Measurements from ENCODE around the gene ADK.

DNA sequence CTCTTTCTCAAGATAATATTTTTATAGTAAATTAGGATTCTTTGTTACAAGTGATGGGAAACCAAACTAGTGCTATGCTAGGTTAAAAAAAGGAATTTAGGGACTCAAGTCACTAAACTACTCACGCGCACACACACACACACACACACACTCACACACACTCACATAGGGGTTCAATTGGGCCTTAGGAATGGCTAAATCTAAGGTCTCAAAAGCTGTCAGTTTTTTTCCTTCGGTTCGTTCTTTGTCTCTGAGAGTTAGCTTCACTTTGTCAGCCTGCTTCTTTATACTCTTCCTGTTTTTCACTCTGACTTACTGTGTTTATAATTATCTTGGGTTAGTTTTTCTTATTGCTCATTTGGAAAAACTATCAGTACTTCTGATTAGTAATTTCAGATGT lies 138.9 kb downstream of the ADK start:
- TF ChIP-seq CTCF (CRISPR knock-in tag; IDR thresholded peaks at IDR 0.05) (no peak), ZNF317 (CRISPR knock-in tag; IDR thresholded peaks at IDR 0.05) (no peak), STAG1 (CRISPR knock-in tag; IDR thresholded peaks at IDR 0.05) (no peak), IRF1 (CRISPR knock-in tag; IDR thresholded peaks at IDR 0.05; ENCODE audit: low read depth) (no peak)
- TF ChIP-seq, protein P1, sequence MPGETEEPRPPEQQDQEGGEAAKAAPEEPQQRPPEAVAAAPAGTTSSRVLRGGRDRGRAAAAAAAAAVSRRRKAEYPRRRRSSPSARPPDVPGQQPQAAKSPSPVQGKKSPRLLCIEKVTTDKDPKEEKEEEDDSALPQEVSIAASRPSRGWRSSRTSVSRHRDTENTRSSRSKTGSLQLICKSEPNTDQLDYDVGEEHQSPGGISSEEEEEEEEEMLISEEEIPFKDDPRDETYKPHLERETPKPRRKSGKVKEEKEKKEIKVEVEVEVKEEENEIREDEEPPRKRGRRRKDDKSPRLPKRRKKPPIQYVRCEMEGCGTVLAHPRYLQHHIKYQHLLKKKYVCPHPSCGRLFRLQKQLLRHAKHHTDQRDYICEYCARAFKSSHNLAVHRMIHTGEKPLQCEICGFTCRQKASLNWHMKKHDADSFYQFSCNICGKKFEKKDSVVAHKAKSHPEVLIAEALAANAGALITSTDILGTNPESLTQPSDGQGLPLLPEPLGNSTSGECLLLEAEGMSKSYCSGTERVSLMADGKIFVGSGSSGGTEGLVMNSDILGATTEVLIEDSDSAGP (CRISPR knock-in tag; IDR thresholded peaks at IDR 0.05; ENCODE audit: borderline replicate concordance), result no peak
